Fibroblast of skin of back (primary cell): ENCODE results near the gene GTF3C1.

Experiments used
- DNase-seq: peaks from one replicate; pipeline ENCODE4 v3.0.0-alpha.2; 2013

The GTF3C1 gene

DNA sequence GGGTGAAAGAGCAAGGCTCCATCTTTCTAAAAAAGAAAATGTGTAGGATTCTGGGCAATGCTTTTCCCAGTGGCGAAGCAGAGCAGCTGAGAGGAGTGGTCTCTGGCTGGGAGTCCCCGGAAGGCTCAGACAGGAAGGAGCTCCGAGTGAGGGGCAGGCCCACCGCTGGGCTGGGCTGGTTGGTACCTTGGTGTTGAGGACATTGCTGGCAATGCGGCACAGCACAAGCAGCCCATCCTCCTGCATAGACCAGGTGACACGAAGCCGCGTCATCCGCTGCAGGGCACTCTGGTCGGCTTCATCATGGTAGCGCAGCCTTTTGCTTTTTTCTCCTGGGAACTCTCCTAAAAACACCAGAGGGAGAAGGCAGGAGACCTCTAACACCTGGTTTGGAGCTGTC lies 63.9 kb downstream of the GTF3C1 start:
- DNase-seq = no peak

DNA sequence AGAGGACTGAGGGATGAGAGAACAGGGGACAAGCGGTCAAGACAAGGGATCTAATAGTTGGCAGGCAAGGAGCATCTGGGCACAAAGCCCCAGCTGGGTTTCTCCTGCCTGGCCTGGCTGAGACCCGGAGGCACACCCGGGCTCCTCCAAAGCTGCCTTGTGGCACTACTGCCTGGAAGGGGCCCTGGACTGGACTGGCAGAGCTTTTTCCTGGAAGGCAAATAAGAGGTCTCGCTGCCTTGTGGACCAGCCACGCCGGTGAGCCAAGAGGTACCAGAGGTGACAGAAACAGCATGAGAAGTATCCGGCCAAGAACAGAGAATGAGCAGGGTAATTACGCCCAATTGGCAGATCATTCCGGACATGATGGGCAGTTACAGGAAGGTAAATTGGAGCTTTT lies 64.6 kb downstream of the GTF3C1 start:
- DNase-seq = no peak

DNA sequence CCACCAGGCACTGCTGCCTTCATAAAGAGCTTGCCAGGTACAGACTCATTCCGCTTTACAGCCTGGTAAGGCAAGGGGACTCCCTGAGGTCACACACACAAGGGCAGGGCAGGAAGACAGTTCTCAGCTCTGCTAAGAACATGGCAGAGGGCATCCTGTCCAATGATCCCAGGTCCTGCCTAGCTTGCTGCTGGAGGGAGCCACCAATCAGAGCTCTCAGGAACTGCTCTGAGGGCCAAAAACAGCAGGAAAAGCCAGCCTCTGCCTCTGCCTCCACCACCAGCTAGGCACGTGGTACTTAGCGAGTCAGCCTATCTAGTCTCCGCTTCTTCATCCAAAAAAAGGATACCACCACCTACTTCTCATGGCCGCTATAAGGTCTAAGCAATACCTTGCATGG lies 66.1 kb downstream of the GTF3C1 start:
- DNase-seq = no peak

DNA sequence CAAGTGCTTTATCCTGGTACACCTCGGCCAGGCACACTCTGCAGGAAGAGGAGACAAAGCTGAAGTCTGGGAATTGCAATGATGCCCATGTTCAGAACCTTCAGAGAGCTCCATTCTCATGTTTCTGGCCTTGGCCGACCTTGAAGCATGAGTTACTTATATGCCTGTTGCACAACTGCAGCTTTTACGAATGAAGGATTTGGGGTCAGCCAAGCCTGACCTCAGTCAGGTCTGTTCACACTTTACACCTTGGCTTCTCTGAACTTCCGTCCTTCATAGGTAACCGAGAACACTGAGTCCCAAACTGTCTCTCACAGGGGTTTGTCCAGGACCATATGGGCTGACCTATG lies 66.7 kb downstream of the GTF3C1 start:
- no peak for DNase-seq

- DNase-seq = no peak
These were observed 67.2 kb downstream of the GTF3C1 start for GRCh38 chr16:27482397-27483087.

- DNase-seq = no peak
These were observed 68.3 kb downstream of the GTF3C1 start for GRCh38 chr16:27481282-27481934.

DNA sequence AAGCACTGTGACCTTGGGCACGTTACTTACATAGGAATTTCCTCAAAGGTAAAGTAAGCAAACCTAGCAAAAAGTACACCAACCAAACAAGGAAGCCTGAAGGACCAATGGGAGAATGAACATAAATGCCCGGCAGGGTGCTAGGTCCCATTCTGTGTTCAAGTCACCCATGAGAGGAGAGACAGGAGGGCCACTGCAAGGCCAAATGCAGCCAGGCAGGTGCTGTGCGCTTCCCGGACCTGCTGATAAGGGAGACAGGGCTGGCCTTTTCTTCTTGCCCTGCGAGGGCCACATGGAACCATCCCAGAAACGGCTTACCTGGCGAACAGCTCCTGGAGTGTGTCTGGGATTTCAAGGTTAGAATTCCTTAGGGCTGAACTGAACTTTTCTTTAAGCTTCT lies 69.0 kb downstream of the GTF3C1 start:
- DNase-seq = no peak

GRCh38 chr16:27476240-27476639 lies 73.5 kb downstream of the GTF3C1 start:
- no peak for DNase-seq

GRCh38 chr16:27475561-27475960 lies 74.2 kb downstream of the GTF3C1 start:
- DNase-seq = peak; percentile 90

- no peak for DNase-seq
These were observed 74.8 kb downstream of the GTF3C1 start for GRCh38 chr16:27474921-27475320.

- no peak for DNase-seq
These were observed 75.7 kb downstream of the GTF3C1 start for GRCh38 chr16:27474041-27474440.

DNA sequence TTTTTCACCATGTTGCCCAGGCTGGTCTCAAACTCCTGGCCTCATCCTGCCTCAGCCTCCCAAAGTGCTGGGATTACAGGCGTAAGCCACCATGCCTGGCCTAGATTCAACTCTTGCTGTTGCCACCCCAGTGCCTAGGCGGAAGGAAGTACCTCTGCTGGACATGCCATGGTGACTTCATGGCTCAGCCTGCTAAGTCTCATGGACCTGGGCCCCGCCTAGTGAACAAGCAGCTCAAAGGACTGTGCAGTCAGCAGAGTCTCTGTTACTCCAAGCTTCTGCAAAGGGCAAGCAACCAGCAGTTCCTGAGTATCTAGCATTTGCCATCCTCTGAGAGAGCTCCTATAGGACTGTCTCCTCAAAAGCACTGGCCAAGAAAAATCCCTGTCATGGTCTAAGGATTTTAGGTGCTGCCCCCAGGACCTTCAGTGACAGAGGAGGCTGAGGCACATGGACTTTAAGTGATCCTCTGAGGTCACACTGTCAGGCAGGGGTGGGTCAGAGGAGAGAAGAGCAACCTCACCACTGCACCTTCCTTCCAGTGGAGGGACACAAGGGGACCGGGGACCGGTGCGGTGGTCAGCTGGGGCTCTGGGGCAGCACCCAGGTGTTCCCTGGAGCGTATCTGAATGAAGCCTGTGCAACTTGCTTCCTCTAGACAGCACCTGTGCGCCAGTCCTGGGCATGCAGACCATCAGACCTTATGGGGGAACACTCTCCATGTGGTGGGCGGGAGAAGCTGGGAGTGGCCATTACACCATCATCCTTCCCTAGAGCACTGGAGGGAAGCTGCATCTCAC lies 76.4 kb downstream of the GTF3C1 start:
- DNase-seq = no peak

DNA sequence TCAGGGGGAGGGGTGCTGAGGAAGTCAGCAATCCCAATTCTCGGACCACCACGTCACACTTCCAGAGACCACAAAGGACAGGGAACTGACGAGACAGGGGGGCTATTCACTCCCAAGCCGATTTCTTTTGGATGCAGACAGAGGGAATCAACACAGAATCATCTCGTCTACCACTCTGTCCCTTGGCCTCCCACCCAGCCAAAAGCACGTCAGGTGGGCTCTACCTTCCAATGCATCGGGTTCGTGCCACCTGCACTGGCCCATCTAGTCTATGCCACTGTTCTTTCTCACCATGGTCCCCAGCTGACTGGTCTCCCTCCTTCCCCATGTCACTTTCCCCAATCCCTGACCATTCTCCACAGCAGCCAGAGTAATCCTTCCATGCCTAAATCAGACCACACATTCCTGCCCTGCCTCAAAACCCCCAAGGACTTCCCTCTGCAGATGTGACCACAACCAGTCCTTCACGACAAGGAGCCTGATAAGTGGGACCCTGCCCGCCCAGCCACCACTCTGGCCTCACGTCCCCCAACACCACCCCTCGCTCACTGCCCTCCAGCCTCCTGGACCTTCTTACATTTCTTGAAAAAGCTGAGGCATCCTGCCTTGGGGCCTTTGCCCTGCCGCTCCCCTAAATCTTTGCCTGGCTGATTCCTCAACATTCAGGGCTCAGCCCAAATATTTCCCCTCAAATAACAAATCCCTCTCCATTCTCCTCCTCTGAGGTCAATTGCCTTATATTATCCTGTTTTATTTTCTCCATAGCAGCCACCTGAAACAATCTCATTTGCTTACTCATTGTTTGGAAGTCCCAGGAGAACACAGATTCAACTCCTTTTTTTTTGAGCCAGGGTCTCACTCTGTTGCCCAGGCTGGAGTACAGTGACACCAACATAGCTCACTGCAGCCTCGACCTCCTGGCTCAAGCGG lies 77.4 kb downstream of the GTF3C1 start:
- peak; percentile 19 for DNase-seq

- no peak for DNase-seq
These were observed 78.1 kb downstream of the GTF3C1 start for GRCh38 chr16:27471661-27472060.

DNA sequence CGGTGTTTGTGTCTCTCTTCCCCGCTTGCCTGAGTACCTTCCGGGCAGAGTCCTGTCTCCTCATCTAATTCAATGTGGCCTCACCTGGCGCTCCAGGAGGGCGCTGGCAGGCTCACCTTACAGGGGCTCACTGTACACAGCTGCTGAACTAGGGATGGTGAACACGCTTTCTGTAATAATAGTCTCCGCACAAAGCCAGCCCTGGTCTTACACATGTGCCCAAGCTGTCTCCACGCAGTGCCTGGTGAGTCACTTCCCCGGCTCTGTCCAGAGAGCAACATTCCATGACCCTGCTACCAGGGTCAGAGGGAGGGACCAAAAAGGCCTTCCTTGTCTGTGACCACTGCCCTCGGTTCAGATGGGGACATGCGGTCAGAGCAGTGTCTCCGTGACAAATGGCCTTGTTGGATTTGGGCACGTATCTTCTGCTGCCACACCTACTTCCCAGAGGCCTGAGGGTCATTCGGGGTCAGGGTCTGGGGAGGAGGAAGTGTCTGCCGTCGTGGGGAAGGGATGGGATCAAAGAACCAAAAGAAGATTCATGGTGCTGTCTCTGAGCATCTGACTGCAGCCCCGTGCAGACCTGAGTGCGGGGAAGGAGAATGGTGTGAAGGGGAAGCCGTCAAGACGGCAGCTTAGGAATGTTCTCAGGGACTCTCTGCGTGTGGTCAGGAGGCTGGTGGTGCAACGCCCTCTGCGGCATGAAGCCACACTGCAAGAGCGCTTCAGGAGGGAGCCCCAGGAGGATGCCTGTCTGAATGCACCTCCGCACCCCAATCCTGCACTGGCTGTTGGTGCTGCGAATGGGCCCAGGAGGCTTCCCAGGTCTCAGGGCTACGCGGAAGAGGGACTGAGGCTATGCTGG lies 78.9 kb downstream of the GTF3C1 start:
- DNase-seq = peak; percentile 21

GRCh38 chr16:27468941-27469531 lies 80.7 kb downstream of the GTF3C1 start:
- DNase-seq = no peak

- no peak for DNase-seq
These were observed 84.2 kb downstream of the GTF3C1 start for GRCh38 chr16:27465483-27465879.

DNA sequence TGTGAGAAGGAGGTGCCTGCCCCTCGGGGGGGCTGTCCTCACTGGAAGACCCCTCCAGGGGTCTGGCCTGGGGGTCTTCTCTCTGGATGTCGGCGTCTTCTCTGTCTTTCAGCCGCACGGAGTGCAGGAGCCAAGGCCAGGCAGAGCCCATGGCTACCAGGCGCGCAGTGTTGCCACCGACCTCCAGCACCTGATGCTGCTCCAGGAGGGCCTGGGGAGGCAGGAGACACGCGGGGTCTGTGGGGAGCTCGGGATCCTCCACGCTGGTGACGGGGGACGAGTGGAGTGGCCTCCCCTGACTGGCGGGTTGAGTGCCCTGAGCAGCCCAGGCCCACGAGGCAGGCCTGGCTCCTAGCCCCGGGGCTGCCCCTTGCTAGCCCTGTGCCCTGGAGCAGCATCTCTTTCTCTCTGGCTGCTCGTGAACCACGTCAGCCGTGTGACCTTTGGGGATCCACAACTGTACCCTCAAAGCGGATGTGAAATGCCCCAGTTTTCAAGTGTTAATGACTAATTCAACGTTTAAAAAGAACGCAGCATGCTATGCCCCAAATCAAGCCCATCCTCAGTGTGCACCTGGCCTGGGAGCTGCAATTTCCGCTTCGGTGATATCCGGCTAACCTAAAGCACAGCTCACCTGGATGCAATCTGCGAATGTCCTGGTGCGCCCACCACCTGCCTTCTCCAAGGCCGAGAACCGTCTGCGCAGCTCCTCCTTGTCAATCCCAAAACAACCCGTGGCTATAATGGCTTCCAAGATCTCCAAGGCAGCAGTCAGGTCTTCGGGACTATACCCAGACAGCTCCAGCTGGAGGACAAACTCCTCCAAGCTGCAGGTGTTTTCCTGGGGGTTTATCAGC lies 84.9 kb downstream of the GTF3C1 start:
- no peak for DNase-seq

DNA sequence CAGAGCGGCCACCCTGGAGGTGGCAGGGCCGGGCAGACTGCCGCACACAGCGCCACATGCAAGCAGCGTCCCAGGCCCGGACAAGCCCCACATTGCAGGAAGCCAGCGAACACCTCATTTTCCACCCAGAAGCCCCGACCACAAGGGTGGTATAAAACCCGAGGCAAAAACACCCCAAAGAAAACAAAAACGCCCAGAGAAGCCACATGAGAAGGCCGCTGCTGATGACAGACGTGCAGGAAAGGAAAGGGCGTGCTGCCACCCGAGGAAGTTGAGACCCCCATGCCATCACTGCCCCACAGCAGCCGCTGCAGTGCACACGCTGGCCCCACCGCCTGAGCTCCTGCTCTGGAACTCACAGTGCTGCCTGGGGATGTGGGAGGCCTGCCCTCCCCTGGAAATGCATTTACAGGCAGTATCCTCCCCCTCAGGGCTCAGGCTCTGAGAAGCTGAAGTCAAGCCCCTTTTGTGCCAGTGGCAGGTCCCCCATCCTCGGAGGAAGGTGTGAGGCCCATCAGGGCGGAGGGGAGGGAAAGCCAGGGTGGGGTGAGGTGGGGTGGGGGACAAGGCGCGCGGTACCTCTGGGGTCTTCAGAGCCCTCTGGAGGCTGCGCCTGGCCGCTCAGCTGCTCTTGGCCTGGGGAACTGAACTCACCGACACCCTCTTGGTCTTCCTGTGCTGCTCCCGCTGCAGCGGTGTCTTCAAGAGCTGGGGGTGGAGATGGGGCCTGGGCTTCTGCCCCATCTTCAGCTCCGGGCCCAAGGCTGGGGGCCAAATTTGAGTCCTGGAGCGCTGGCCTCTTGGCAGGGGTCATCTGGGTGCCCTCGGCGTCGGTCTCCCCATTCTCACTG lies 85.7 kb downstream of the GTF3C1 start:
- DNase-seq = no peak
